ENCODE data around the gene SRRM3.
"Not testable (repeated sequence)": the region's sequence is repeated elsewhere in the genome, so short reads cannot be mapped to it uniquely, and the experiment has no call there.

The SRRM3 gene

DNA sequence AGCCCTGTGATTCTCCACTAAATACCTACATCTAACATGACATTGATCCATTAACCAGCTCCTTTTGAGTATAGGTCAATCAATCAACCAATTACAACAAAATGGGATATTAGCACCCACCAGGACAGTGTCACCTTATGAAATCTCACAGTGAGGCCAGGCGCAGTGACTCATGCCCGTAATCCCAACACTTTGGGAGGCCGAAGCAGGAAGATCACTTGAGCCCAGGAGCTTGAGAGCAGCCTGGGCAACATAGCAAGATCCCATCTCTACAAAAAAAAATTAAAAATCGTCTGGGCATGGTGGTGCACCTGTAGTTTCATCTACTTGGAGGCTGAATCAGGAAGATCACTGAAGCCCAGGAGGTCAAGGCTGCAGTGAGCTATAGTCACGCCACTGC is 28.5 kb downstream of the SRRM3 start:
- DNase-seq (ENCODE audit: low read depth): no peak

DNA sequence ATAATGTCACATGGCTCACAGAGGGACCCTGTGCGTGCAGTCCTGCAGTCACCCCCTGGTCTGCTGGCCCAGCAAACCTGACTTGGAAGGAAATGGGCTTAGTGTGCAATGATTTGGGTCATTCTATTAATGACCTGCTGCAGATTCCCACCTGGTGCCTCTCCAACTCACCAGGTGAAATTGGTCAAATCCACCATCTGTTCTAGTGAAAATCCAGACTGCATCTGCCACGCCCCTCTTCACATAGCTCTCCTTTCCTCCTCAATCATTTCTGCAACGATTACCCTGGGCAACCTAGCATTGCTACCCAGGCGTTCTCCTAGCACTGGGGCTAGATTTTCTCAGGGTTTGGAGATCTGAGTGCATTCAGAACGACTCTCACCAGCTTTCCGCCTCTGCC is 29.4 kb downstream of the SRRM3 start:
- DNase-seq (ENCODE audit: low read depth): no peak

DNA sequence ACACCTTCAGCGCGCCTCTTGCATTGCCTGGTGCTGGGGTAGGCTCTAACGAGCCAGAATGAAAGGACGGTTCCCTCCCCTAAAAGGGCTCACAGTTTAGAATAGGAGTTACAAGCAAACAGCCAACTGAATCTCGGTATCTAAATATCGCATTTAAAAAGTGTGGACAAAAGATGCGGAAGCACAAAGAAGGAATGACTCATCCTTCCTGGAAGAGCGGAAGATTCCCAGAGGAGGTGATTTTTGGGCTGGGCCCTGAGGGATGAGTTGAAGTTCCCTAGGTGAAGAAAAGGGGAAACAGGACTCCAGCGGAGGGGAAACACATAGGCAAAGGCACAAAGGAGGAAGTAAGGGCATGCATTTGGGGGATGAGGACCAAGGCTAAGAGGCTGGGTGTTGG is 29.9 kb downstream of the SRRM3 start:
- no peak for DNase-seq (ENCODE audit: low read depth)

DNA sequence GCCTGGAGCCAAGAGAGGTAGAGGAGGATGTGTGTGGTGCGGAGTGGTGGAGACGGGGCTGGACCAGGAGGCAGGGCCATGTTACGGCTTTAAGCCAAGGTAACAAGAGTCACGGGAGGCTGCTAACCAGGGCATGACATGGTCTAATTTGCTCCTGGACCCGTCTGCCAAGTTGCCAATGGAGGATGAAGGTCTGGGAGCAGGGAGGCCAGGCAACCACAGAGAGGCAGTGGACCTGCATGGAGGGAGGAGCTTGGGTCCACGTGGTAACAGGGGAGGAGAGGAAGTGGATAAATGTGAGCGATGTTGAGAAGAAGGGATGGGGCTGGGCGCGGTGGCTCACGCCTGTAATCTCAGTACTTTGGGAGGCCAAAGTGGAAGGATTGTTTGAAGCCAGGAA is 31.0 kb downstream of the SRRM3 start:
- DNase-seq (ENCODE audit: low read depth): no peak

DNA sequence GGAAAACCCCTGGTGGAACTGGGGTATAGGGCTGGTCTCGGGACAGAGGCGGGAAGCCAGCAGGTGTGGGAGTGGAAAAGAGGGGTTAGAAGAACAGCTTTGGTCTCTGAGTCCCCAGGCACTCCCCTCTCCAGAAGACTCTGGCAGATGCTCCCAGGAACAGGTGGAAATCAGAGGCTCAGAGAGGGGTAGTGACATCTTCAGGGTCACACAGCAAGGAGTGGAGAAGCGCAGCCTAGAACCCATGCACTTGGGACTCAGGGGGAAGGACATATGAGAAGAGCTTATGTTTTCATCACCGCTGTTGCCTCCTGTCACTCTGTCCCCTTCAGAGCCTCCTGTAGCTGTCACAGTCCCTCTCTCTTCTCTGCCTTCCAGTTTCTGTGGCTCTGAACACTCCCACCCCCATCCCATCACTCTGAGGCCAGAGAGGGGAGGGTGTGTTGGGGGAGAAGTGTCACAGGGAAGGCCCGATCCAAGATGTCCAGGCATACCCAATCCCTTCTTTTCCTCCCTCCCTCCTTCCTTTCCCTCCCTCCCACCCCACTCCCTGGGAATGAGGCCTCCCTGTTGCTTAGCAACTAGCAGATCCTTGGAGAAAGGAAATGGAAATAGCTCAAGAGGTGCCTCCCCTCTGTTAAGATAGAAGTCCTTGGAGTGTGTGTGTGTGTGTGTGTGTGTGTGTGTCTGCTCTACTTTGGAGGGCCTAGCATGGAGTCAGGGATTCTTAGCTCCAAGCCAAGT is 32.0 kb downstream of the SRRM3 start:
- DNase-seq (ENCODE audit: low read depth): no peak

DNA sequence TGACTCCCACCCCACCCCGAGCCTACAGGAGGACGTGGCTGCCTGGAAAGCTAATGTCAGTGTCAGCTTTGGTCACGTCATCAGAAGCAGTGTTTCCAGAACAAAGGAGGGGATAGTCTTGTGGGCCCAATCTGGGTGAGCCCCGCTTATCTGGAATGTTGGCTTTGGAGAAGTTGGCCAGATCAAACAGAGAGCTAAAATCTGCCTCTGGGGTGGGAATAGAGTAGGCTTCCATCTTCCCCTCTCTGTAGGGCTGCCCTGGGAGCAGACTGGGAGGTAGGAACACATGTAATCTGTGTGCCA is 32.5 kb downstream of the SRRM3 start:
- no peak for DNase-seq (ENCODE audit: low read depth)

DNA sequence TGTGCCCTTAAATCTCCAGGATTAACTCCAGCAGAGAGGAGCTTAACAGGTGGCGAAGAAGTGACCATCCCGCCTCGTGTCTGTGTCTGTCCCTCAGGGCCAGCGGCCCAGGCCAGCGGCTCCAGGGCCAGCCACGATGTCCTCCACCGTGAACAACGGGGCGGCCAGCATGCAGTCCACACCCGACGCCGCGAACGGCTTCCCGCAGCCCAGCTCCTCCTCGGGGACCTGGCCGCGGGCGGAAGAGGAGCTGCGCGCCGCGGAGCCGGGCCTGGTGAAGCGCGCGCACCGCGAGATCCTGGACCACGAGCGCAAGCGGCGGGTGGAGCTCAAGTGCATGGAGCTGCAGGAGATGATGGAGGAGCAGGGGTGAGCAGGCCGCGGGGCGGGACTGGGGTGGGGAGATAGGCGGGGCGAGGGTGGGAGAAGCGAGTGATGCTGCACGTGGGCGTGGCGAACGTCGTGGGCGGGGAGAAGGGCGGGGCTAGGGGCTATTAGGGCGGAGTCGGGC is 33.3 kb downstream of the SRRM3 start:
- DNase-seq (ENCODE audit: low read depth): peak; percentile 66

DNA sequence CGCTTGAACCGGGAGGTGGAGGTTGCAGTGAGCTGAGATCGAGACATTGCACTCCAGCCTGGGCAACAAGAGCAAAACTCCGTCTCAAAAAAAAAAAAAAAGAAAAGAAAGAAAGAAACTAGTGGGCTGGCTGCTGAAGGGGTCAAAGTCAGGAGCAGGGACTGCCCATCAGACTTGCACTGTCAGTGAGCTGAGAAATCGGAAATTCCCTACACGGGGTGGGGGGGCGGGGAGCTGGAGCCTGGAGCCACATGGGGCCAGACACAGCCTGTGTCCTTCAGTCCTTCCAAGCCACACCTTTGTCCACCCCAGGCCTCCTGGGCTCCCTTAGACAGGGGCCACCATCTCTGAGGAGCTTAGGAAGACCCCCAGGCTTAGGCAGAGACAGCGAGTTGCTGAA is 34.5 kb downstream of the SRRM3 start:
- no peak for DNase-seq (ENCODE audit: low read depth)

DNA sequence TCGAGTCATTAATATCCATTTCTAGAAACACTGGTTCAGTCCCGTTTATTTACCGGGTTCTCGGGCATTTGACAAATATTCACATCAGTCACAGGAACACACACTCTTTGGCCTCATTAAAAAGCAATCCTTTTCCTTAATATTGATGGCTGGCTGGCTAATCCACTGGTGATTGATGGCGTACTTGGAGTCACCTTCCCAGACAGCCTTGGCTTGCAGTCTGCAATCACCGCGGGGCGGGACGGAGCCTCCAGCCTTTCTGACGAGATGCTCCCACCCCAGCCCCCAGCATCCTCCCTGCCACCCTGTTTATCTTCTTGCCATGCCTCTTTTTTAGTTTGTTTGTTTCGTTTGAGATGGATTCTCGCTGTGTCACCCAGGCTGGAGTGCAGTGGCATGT is 36.6 kb downstream of the SRRM3 start:
- no peak for DNase-seq (ENCODE audit: low read depth)

DNA sequence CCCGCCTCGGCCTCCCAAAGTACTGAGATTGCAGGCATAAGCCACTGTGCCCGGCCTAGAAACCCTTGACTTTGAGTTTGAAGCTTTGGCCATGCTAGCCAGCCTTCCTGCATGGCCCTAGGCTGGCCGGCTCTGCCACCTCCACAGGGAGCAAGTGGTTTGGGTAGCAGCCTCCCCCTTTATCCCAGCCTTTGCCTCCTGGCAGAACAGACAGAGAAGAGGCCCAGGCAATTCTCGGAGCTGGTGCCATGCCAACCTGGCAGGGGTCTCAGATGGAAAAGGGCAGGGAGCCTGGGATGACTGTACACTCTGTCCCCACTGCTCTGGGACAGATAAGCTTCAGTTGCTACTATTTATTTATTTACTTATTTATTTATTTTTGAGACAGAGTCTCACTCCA is 39.4 kb downstream of the SRRM3 start:
- no peak for DNase-seq (ENCODE audit: low read depth)

DNA sequence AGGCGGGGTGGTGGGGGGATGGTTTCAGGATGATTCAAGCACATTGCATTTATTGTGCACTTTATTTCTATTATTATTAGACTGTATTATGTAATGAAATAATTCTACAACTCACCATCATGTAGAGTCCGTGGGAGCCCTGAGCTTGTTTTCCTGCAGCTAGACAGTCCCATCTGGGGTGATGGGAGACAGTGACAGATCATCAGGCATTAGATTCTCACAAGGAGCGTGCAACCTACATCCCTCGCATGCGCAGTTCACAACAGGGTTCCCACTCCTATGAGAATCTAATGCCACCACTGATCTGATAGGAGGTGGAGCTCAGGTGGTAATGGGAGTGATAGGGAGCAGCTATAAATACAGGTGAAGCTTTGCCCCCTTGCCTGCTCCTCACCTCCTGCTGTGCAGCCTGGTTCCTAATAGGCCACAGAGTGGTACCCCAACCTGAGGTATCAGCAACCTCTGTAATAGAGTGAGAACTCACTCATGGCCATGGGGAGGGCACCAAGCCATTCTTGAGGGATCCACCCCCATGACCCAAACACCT is 40.9 kb downstream of the SRRM3 start:
- not testable (repeated sequence) for DNase-seq (ENCODE audit: low read depth)

DNA sequence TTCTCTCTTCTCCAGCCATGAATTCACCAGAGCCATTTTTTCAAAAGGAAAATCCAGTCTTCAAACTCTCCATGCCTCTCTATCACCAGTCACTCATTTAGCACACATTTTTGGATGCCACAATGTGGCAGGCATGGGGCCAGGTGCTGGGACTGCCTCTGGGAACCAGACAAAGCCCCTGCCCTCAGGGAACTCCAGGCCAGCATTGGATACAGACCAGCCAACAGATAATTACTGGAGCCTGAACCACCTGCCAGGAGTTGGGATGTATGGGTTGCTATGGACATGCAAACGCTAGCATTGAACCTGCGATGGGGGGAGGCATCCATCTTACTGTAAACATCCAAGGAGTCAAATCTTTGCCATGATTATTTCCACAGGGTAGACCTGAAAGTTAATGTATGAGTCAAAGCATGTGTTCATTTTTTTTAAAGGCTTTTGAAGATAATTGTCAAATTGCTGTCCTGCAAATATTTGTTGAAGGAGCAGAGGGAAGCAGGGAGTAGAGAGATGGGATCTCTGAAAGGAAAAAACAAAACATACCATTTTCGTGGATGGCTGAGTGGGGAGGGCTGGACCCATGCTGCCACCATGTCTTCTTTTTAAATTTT is 43.2 kb downstream of the SRRM3 start:
- no peak for DNase-seq (ENCODE audit: low read depth)

DNA sequence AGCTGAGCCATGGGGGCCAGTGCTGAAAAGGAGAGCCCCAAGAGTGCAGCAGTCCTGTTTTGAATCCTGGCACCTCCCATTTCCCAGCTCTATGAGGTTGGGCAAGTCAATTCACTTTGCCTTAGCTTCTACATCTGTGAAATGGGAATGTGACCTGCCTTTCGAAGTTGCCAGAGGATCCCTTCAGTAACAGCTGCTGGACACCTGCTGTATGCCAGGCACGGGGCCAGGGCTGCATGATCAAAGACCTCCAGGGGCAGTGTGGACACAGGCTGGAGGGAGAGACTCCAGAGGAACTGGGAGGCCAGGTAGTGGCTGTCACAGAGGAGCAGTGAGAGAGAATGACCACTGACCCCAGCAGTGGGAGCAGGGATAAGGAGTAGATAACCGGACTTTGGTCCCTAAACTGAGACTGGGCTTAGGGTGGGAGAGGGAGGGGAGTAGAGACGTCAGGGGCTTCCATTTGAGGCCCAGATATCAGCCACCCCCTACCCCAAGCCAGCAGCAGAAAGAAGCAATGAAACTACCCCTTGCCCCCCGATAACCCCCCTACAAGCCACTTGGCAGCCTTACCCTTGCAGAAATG is 45.2 kb downstream of the SRRM3 start:
- DNase-seq (ENCODE audit: low read depth): no peak

DNA sequence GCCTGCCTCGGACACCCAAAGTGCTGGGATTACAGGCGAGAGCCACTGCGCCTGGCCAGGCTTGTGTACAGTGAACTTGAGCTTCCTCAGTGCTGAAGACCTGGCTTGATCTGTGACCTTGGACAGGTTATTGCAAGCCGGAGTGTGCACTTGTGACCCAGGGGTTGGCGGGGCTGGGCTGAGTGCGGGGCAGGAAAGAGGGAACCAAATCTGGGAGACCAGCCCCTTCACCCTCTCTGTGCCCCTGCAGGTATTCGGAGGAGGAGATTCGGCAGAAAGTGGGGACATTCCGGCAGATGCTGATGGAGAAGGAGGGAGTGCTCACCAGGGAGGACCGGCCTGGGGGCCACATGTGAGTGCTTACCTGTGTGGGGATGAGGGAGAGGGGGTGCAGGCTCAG is 46.2 kb downstream of the SRRM3 start:
- no peak for DNase-seq (ENCODE audit: low read depth)

DNA sequence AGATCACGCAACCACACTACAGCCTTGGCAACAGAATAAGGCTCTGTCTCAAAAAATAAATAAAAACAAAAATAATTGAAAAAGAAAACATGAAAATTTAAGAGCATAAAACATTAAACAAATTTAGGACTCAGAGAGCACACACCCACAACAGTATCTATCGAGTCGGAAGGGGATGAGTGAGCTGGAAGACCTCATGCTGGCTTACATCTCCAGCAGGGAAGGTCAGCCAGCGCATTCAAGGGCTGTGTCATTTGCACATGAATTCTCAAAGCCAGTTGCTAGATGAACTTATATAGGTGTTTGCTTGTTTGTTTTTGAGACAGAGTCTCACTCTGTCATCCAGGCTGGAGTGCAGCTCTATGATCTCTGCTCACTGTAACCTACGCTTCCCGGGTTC is 50.3 kb downstream of the SRRM3 start:
- DNase-seq (ENCODE audit: low read depth): no peak

DNA sequence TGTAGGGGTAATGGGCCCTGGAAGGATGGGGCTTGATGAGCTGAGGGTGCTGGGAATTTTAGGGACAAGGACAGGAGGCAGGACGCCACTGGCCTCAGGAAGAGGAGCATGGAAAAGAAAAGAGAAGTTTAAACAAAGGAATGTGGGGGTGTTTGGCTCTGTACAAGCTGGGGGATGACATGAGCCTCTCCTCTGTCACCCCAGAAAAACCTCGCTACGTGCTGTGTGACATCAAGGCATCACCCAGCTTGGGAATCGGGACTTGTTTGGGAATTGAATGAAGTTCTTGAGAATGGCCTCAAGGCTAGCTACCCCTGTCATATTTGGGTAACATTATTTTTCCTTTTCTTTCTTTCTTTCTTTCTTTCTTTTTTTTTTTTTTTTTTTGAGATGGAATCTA is 53.1 kb downstream of the SRRM3 start:
- no peak for DNase-seq (ENCODE audit: low read depth)

DNA sequence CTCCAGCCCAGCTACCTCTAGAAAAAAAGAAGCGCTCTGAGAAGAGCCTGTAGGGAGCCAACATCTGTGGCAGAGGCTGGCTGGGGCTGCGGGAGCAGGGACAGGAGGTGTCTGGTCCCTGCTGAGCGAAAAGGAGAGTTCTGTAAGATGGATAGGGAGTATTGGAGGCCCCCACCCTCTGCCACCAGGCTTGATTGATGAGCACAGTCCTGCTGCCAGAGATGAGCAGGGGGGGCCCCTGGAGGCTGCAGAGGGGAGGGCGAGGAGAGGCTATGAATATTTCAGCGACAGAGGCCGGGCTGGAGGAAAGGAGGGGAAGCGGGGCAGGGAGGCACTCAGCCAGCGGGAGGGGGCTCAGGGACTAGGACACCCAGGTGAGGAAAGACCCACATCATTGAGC is 56.3 kb downstream of the SRRM3 start:
- no peak for DNase-seq (ENCODE audit: low read depth)

DNA sequence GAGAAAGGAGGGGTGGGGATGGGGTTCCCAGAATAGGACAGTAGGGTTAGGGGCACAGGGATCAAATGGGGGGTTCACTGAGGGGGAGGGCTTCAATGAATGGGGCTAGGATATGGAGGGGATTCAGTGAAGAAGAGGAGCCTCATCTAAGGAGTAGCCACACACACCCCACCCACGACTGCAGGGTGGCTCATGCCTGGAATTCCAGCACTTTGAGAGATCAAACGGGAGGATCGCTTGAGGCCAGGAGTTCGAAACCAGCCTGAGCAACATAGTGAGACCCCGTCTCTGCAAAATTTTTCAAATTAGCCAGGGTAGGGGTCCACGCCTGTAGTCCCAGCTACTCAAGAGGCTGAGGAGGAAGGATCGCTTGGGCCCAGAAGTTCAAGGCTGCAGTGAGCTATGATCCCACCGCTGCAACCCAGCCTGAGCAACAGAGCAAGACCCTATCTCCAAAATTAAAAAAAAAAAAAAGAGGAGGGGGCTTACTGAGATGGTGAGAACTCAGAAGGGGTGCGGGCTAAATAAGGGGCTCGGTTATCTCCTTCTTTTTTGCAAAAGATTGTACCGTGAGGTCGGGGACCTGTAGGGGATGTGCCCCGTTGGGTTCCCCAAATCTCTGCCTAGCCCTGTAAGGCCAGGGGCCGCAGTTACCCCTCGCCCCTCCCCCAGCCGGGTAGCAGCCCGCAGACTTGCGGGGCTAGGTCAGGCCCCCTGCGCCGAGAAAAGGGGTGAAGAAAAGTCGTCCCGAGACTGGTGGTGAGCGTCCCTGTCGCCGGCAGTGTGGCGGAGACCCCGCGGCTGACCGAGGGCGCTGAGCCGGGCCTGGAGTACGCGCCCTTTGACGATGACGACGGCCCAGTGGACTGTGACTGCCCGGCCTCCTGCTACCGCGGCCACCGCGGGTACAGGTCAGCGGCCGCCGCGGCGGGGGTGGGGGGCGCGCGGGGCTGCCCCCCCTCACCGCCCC is 57.7 kb downstream of the SRRM3 start:
- DNase-seq (ENCODE audit: low read depth): no peak

DNA sequence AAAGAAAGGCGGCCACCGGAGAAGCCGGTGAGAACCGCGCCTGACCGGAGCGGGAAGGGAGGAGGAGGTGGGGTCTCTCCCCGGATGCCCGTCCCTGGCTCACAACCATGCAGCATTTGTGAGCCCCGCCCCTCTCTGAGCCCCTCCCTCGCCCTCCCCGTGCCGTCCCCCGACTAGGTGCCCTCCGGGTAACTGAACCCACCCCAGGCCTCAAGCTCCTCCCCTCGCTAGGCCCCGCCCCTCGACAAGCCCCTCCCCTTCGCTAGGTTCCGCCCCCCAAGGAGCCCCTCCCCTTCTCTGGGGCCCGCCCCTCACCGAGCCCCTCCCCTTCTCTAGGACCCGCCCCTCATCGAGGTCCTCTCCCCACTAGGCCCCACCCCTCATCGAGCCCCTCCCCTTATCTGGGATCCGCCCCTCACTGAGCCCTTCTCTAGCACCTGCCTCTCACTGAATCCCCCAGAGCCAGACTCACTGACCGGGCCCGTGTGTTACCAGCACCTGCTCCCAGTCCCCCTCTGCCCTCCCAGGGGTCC is 58.5 kb downstream of the SRRM3 start:
- no peak for DNase-seq (ENCODE audit: low read depth)

DNA sequence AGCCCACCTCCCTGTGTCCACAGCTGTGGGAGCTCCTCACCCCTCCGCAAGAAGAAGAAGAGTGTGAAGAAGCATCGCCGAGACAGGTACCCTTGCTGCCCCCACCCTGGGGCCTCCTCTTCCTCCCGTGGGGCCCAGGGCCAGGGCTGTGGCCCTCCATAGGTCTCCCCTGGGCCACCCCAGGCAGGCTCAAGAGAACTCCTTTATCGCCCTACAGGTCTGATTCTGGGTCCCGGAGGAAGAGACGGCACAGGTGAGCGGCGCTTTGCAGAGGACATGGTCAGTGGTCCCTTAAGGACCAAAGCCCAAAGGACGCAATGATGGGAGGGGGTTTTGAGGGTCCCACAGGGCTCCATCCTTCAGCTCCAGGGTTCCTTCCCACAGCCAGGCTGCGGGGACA is 59.6 kb downstream of the SRRM3 start:
- DNase-seq (ENCODE audit: low read depth): no peak

DNA sequence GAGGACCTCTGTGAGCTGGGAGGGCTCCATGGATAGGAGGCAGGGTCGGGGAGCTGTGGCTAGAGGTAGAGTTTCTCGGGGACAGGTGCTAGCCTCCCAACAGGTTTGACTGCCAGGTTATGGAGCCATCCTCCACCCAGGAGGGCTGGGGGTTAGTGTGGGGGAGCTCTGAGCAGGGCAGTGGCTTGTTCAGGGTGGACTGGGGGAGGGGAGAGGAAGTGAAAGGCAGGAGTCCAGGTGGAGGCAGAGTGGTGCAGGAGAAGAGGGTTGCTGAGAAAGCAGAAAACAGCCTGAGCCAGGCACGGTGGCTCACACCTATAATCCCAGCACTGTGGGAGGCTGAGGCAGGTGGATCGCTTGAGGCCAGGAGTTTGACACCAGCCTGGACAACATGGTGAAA is 60.2 kb downstream of the SRRM3 start:
- no peak for DNase-seq (ENCODE audit: low read depth)

Measured in fibroblast of the conjunctiva (primary cell).